Activated CD4-positive, CD25-positive, alpha-beta regulatory T cell treated with anti-CD3 and anti-CD28 coated beads, Interleukin-2, amount 50 U/mL, for 24 hours (primary cell): ENCODE results near the gene RMDN3.

ENCODE experiments used
- ATAC-seq, 2 donors: fragments of 150-1000 bp; cut with Tn5 transposase; one replicate each; pipeline ENCODE4 v1.10.0; 2021; ENCODE audit warnings: mild to moderate bottlenecking in 1 of 2, moderate library complexity in 1 of 2

The RMDN3 gene

GRCh38 chr15:40772014-40772413 lies 17.0 kb upstream of the RMDN3 start:
- no peak for ATAC-seq

GRCh38 chr15:40771242-40771641 lies 16.2 kb upstream of the RMDN3 start:
- no peak for ATAC-seq

GRCh38 chr15:40770147-40770721 lies 15.2 kb upstream of the RMDN3 start:
- ATAC-seq = no peak

GRCh38 chr15:40769274-40770146 lies 14.5 kb upstream of the RMDN3 start, which contains the start of gene C15orf62:
C15orf62 (plus strand) TSS chr15:40769980; CDS start chr15:40770496, 516 bp downstream.
- peak; percentile 57 to 62 for ATAC-seq

GRCh38 chr15:40768521-40769273 lies 13.6 kb upstream of the RMDN3 start:
- no peak for ATAC-seq

- ATAC-seq = no peak
Observed at GRCh38 chr15:40767838-40768500, 12.9 kb upstream of the RMDN3 start.

GRCh38 chr15:40766906-40767837 lies 12.1 kb upstream of the RMDN3 start:
- ATAC-seq = no peak

- no peak for ATAC-seq
Observed at GRCh38 chr15:40766194-40766815, 11.3 kb upstream of the RMDN3 start.

- no peak for ATAC-seq
Observed at GRCh38 chr15:40764629-40765103, 9.6 kb upstream of the RMDN3 start.

GRCh38 chr15:40763801-40764628 lies 9.0 kb upstream of the RMDN3 start, which contains the start of gene GCHFR:
GCHFR (plus strand) TSS chr15:40764068; CDS start chr15:40764181, 113 bp downstream.
- ATAC-seq = peak; percentile 52 to 55

- ATAC-seq = no peak
Observed at GRCh38 chr15:40762919-40763800, 8.1 kb upstream of the RMDN3 start.

GRCh38 chr15:40759961-40760360 lies 4.9 kb upstream of the RMDN3 start:
- ATAC-seq = no peak

- no peak for ATAC-seq
Observed at GRCh38 chr15:40756938-40757337, 1.9 kb upstream of the RMDN3 start.

GRCh38 chr15:40755812-40756208 lies 756 bp upstream of the RMDN3 start:
- ATAC-seq = no peak

GRCh38 chr15:40754574-40754882 lies 526 bp downstream of the RMDN3 start:
- peak in 1 of 2 donors; percentile 6 for ATAC-seq

GRCh38 chr15:40751745-40752144 lies 3.3 kb downstream of the RMDN3 start:
- no peak for ATAC-seq

- ATAC-seq = no peak
Observed at GRCh38 chr15:40750885-40751284, 4.2 kb downstream of the RMDN3 start.

GRCh38 chr15:40749151-40749630 lies 5.9 kb downstream of the RMDN3 start:
- no peak for ATAC-seq
